Measurements from ENCODE around the gene SCD. TPM values are rescaled to one million over a fixed set of nuclear protein-coding genes. Genes with fewer than 3 reads are reported as not detected.
A peak's percentile ranks its signal among the peaks of the same experiment; 100 is the strongest.

The SCD gene
- total and polyA plus RNA-seq, 10 of the 15 experiments (the other 5 are each of a cell fraction or from before 2014, with no cell fraction given): 68.7 to 279 (median 99.5) TPM

- no peak for TF ChIP-seq PBX3 (IDR thresholded peaks at IDR 0.05; ENCODE audit: insufficient replicate concordance, low read depth, low read length)
- TF ChIP-seq NBN (IDR thresholded peaks at IDR 0.05): peak; percentile 63; the same call in 1 of the 2 replicates
- no peak for TF ChIP-seq CUX1 (IDR thresholded peaks at IDR 0.05; ENCODE audit: insufficient replicate concordance, low read depth, low read length)
- TF ChIP-seq SREBF2 (IDR thresholded peaks at IDR 0.05; ENCODE audit: low read length): no peak
- no peak for TF ChIP-seq SIN3A (IDR thresholded peaks at IDR 0.05; ENCODE audit: low read depth, low read length)
- no peak for TF ChIP-seq KLF5 (IDR thresholded peaks at IDR 0.05; ENCODE audit: partially characterized antibody)
- peak; percentile 30; the same call in 1 of the 2 replicates for TF ChIP-seq CBX5 (IDR thresholded peaks at IDR 0.05; ENCODE audit: low read depth)
- no peak for TF ChIP-seq SMARCA5 (IDR thresholded peaks at IDR 0.05)
- TF ChIP-seq ZNF217 (IDR thresholded peaks at IDR 0.05): no peak
- no peak for TF ChIP-seq ZNF592 (IDR thresholded peaks at IDR 0.05)
- no peak for TF ChIP-seq CHD1 (IDR thresholded peaks at IDR 0.05; ENCODE audit: low read depth, low read length)
- no peak for TF ChIP-seq MXI1 (IDR thresholded peaks at IDR 0.05; ENCODE audit: low read depth, low read length)
- TF ChIP-seq NFYB (IDR thresholded peaks at IDR 0.05; ENCODE audit: insufficient read depth, low read depth, low read length): no peak
- peak; percentile 93 for TF ChIP-seq PAX5 (IDR thresholded peaks at IDR 0.05; ENCODE audit: borderline replicate concordance, low read depth, low read length)
- TF ChIP-seq SMC3 (IDR thresholded peaks at IDR 0.05; ENCODE audit: borderline replicate concordance, low read length): no peak
- peak; percentile 87 for TF ChIP-seq RELB (IDR thresholded peaks at IDR 0.05; ENCODE audit: low read depth)
- TF ChIP-seq RELA (IDR thresholded peaks at IDR 0.05; ENCODE audit: borderline replicate concordance, partially characterized antibody): no peak
- no peak for TF ChIP-seq PML (IDR thresholded peaks at IDR 0.05; ENCODE audit: low read length)
- no peak for TF ChIP-seq SREBF1 (IDR thresholded peaks at IDR 0.05; ENCODE audit: low read length)
- TF ChIP-seq FOXK2 (IDR thresholded peaks at IDR 0.05): no peak
Measured at GRCh38 chr10:100377830-100378229, 30.8 kb downstream of the SCD start (continued).

All from GM12878 (cell line).